CD14-positive monocyte (primary cell): ENCODE results near the gene PDE1A. TPM values are rescaled to one million over a fixed set of nuclear protein-coding genes. Genes with fewer than 3 reads are reported as not detected.

Source experiments
- DNase-seq, 3 donors: peaks; one replicate each; pipeline ENCODE4 v3.0.0-alpha.2; 2011 to 2022
- H2AFZ ChIP-seq: 2 replicates; pipeline ENCODE4 v1.6.0; 2012; ENCODE audit warnings: mild to moderate bottlenecking, low read depth, low read length, inconsistent platforms; ENCODE audit not compliant: insufficient read depth, poor library complexity, severe bottlenecking
- H3K27ac ChIP-seq, 2 donors: 1 replicate in 1 of 2; 2 replicates in 1 of 2; pipeline ENCODE4 v1.5.1; 2012 to 2013; ENCODE audit warnings: low read length in 2 of 2, control low read depth in 1 of 2, inconsistent platforms in 1 of 2, low read depth in 1 of 2, mild to moderate bottlenecking in 1 of 2
- H3K27me3 ChIP-seq, 2 donors: one replicate each; pipeline versions ENCODE4 v1.6.0 to v1.6.1; 2011 to 2013; ENCODE audit warnings: low read length in 2 of 2; ENCODE audit not compliant: control insufficient read depth in 2 of 2, insufficient read depth in 2 of 2
- H3K36me3 ChIP-seq, 2 donors: replicated peaks in 1 of 2; 1 replicate in 1 of 2; 2 replicates in 1 of 2; pipeline versions ENCODE4 v1.5.1 to v1.6.1; 2012 to 2013; ENCODE audit warnings: low read length in 2 of 2, control low read depth in 1 of 2, inconsistent platforms in 1 of 2, mild to moderate bottlenecking in 1 of 2; ENCODE audit not compliant: insufficient read depth in 2 of 2, control insufficient read depth in 1 of 2
- H3K4me1 ChIP-seq, 2 donors: 1 replicate in 1 of 2; 2 replicates in 1 of 2; pipeline versions ENCODE4 v1.5.1 to v1.6.1; 2012 to 2013; ENCODE audit warnings: low read length in 2 of 2, control low read depth in 1 of 2, inconsistent platforms in 1 of 2, mild to moderate bottlenecking in 1 of 2, moderate library complexity in 1 of 2; ENCODE audit not compliant: insufficient read depth in 2 of 2, control insufficient read depth in 1 of 2
- H3K4me2 ChIP-seq: replicated peaks from 2 replicates; pipeline ENCODE3; 2012; ENCODE audit warnings: low read length, moderate library complexity, mild to moderate bottlenecking; ENCODE audit not compliant: poor library complexity, severe bottlenecking; ENCODE audit errors: extremely low read depth
- H3K4me3 ChIP-seq, 3 experiments: fragments of 200-600 bp in 1 of 3; sonication (generic) in 1 of 3; replicated peaks in 1 of 3; 1 replicate in 2 of 3; 2 replicates in 1 of 3; pipeline ENCODE4 v1.5.1; 2011 to 2013; ENCODE audit warnings: low read length in 3 of 3, mild to moderate bottlenecking in 3 of 3, control low read depth in 2 of 3, low read depth in 2 of 3, inconsistent platforms in 1 of 3, moderate library complexity in 1 of 3
- H3K79me2 ChIP-seq: 2 replicates; pipeline ENCODE4 v1.6.0; 2012; ENCODE audit warnings: mild to moderate bottlenecking, control low read depth, inconsistent platforms, low read length, moderate library complexity; ENCODE audit not compliant: insufficient read depth
- H3K9ac ChIP-seq: 2 replicates; pipeline ENCODE4 v1.6.0; 2017; ENCODE audit warnings: low read length, mild to moderate bottlenecking; ENCODE audit not compliant: insufficient read depth, poor library complexity, severe bottlenecking
- H3K9me3 ChIP-seq, 2 donors: replicated peaks in 1 of 2; 1 replicate in 1 of 2; 2 replicates in 1 of 2; pipeline versions ENCODE4 v1.5.1 to v1.6.1; 2012 to 2013; ENCODE audit warnings: low read length in 2 of 2, control low read depth in 1 of 2; ENCODE audit not compliant: control insufficient read depth in 1 of 2, insufficient read depth in 1 of 2
- H4K20me1 ChIP-seq: 2 replicates; pipeline ENCODE4 v1.6.0; 2012; ENCODE audit warnings: mild to moderate bottlenecking, low read length, control low read depth, moderate library complexity; ENCODE audit not compliant: insufficient read depth
- H3K27ac Mint-ChIP-seq, 7 donors: one replicate each; pipeline ENCODE4 v1.8.0; 2020; ENCODE audit warnings: mild to moderate bottlenecking in 7 of 7, mixed read lengths in 7 of 7, moderate library complexity in 6 of 7, inconsistent platforms in 2 of 7
- H3K27me3 Mint-ChIP-seq, 3 donors: one replicate each; pipeline ENCODE4 v1.8.0; 2021 to 2022; ENCODE audit warnings: low read depth in 3 of 3, mild to moderate bottlenecking in 3 of 3, mixed read lengths in 3 of 3, moderate library complexity in 3 of 3, inconsistent platforms in 1 of 3
- H3K36me3 Mint-ChIP-seq, 2 donors: one replicate each; pipeline ENCODE4 v1.8.0; 2020; ENCODE audit warnings: mixed read lengths in 2 of 2, inconsistent platforms in 1 of 2, mild to moderate bottlenecking in 1 of 2
- H3K4me1 Mint-ChIP-seq: one replicate; pipeline ENCODE4 v1.8.0; 2020; ENCODE audit warnings: mild to moderate bottlenecking, mixed read lengths
- H3K4me3 Mint-ChIP-seq, 2 donors: one replicate each; pipeline ENCODE4 v1.8.0; 2020; ENCODE audit warnings: mild to moderate bottlenecking in 2 of 2, mixed read lengths in 2 of 2, moderate library complexity in 1 of 2
- H3K9me3 Mint-ChIP-seq, 7 donors: one replicate each; pipeline ENCODE4 v1.8.0; 2020 to 2022; ENCODE audit warnings: mixed read lengths in 7 of 7, mild to moderate bottlenecking in 6 of 7, moderate library complexity in 6 of 7, inconsistent platforms in 2 of 7
- WGBS: methylation state at CpG from one replicate; pipeline ENCODE4 v1.1.5; 2013; ENCODE audit warnings: missing lambda C conversion rate; ENCODE audit not compliant: insufficient coverage; 5-methylcytosine and 5-hydroxymethylcytosine counted together
- intact Hi-C, 2 donors: fragments of 100-400 bp; cut with micrococcal nuclease; formaldehyde crosslinking; loops; one replicate each; pipeline versions ENCODE4 v1.15.0 to v1.15.1; 2023
- polyA plus RNA-seq, 3 donors: library from polyadenylated mRNA; depleted of rRNA in 1 of 3; unstranded in 2 of 3; stranded (reverse) in 1 of 3; fragments of 300-500 nt in 2 of 3; fragments of >200 nt in 1 of 3; fragmentation: Illumina TruSeq in 2 of 3; gene quantifications; 1 replicate in 2 of 3; 2 replicates in 1 of 3; pipeline ENCODE4 v1.2.3, GENCODE V29; 2012 to 2021
- TF ChIP-seq, protein P1 (sequence below): fragments of 200-600 bp; IDR thresholded peaks from one replicate; pipeline ENCODE4 v1.8.0; 2022; ENCODE audit warnings: antibody characterized with exemption, mild to moderate bottlenecking

PDE1A gene
- polyA plus RNA-seq, 3 donors: not detected

DNA sequence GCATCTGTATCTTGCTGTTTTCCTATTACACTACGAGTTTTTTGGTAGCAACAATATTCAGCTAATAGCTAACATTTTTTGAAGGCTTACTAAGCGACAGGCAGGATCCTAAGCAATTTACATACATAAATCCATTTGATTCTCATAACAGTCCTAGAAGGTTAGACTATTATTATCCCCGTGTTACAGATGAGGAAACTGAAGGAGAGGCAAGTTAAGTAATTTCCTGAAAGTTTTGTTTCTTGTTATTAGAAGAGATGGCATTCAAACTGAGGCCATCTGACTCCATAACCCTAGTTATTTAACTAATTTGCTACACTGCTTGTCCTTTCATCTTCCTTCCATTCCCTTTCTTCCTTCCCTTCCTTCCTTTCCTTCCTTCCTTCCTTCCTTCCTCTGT, 68.2 kb downstream of the PDE1A start:
- no peak for DNase-seq
- no peak overlapping the region for H3K4me2 ChIP-seq
- no peaks in the 10 kb centered on the region for H3K9me3 ChIP-seq
- Mint-ChIP-seq H3K36me3 (no peaks in the 10 kb centered on the region), H3K4me1 (no peaks in the 10 kb centered on the region), H3K27ac (no peak overlapping the region), H3K4me3 (no peak overlapping the region), H3K9me3 (peaks cover 0 to 7% (median 0%) of the 10 kb centered on the region in 7 donors), H3K27me3 (peaks cover 0 to 2% (median 0%) of the 10 kb centered on the region in 3 donors)
- H3K79me2 ChIP-seq: no peaks in the 10 kb centered on the region
- H3K27me3 ChIP-seq: no peaks in the 10 kb centered on the region
- H4K20me1 ChIP-seq: no peaks in the 10 kb centered on the region
- H3K4me1 ChIP-seq: no peaks in the 10 kb centered on the region
- no peak overlapping the region for H3K9ac ChIP-seq
- no peak overlapping the region for H3K27ac ChIP-seq
- no peaks in the 10 kb centered on the region for H3K36me3 ChIP-seq
- WGBS: no CpG with 5 or more reads among the region's 3 CpGs
- no peak overlapping the region for H3K4me3 ChIP-seq
- TF ChIP-seq, protein P1, sequence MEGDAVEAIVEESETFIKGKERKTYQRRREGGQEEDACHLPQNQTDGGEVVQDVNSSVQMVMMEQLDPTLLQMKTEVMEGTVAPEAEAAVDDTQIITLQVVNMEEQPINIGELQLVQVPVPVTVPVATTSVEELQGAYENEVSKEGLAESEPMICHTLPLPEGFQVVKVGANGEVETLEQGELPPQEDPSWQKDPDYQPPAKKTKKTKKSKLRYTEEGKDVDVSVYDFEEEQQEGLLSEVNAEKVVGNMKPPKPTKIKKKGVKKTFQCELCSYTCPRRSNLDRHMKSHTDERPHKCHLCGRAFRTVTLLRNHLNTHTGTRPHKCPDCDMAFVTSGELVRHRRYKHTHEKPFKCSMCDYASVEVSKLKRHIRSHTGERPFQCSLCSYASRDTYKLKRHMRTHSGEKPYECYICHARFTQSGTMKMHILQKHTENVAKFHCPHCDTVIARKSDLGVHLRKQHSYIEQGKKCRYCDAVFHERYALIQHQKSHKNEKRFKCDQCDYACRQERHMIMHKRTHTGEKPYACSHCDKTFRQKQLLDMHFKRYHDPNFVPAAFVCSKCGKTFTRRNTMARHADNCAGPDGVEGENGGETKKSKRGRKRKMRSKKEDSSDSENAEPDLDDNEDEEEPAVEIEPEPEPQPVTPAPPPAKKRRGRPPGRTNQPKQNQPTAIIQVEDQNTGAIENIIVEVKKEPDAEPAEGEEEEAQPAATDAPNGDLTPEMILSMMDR: no peak
- no peak overlapping the region for H2AFZ ChIP-seq
- intact Hi-C loops: no loop called here

DNA sequence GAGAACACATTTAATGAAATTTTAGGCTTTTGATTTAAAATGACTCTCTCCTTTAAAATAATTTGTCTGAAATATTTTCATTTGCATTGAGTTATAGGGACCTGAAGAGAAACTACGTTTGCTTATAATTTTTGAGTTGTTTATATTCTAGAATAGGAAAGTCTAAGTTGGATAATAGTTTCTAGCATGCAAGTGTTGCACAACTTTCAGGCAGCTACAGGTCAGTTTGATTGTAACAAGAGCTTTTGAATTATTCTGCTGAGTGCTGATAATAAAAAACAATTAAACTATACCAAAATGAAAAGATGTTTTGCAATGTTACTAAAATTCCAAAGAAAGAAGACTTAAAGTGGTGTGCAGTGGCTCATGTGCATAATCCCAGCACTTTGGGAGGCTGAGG, 71.0 kb downstream of the PDE1A start:
- H3K27me3 ChIP-seq: no peaks in the 10 kb centered on the region
- H3K4me2 ChIP-seq: no peak overlapping the region
- Mint-ChIP-seq H3K4me1 (no peaks in the 10 kb centered on the region), H3K4me3 (no peak overlapping the region), H3K9me3 (peaks cover 0 to 4% (median 0%) of the 10 kb centered on the region in 7 donors), H3K27me3 (peaks cover 0 to 2% (median 0%) of the 10 kb centered on the region in 3 donors), H3K27ac (no peak overlapping the region), H3K36me3 (no peaks in the 10 kb centered on the region)
- intact Hi-C loops: no loop called here
- H4K20me1 ChIP-seq: no peaks in the 10 kb centered on the region
- no peak for DNase-seq
- H3K9ac ChIP-seq: no peak overlapping the region
- no peak overlapping the region for H3K4me3 ChIP-seq
- H3K79me2 ChIP-seq: no peaks in the 10 kb centered on the region
- no peaks in the 10 kb centered on the region for H3K4me1 ChIP-seq
- no CpG with 5 or more reads among the region's 1 CpG for WGBS
- H3K9me3 ChIP-seq: no peaks in the 10 kb centered on the region
- no peaks in the 10 kb centered on the region for H3K36me3 ChIP-seq
- H2AFZ ChIP-seq: no peak overlapping the region
- no peak overlapping the region for H3K27ac ChIP-seq
- TF ChIP-seq, protein P1: no peak
